Liver (tissue), 9 donors: ENCODE data around the gene FAM3B. TPM values are rescaled to one million over a fixed set of nuclear protein-coding genes. Genes with fewer than 3 reads are reported as not detected.

Experiments
- DNase-seq: peaks from one replicate; pipeline ENCODE4 v3.0.0-alpha.2; 2017; ENCODE audit warnings: low spot score
- H3K27ac ChIP-seq, 2 donors: one replicate each; pipeline ENCODE4 v1.7.0; 2013; ENCODE audit warnings: inconsistent platforms in 2 of 2, low read length in 2 of 2, control low read depth in 1 of 2, low read depth in 1 of 2, mild to moderate bottlenecking in 1 of 2
- H3K27me3 ChIP-seq, 4 donors: one replicate each; pipeline versions ENCODE4 v1.6.1 to v1.7.0; 2013; ENCODE audit warnings: low read length in 3 of 4, inconsistent platforms in 1 of 4, mild to moderate bottlenecking in 1 of 4, moderate library complexity in 1 of 4; ENCODE audit not compliant: control insufficient read depth in 4 of 4, insufficient read depth in 4 of 4
- H3K36me3 ChIP-seq, 4 donors: one replicate each; pipeline versions ENCODE4 v1.6.1 to v1.7.0; 2013; ENCODE audit warnings: low read length in 3 of 4, mild to moderate bottlenecking in 3 of 4, low read depth in 1 of 4, moderate library complexity in 1 of 4; ENCODE audit not compliant: control insufficient read depth in 4 of 4, insufficient read depth in 3 of 4
- H3K4me1 ChIP-seq, 4 donors: one replicate each; pipeline versions ENCODE4 v1.6.1 to v1.7.0; 2013; ENCODE audit warnings: low read length in 3 of 4, mild to moderate bottlenecking in 3 of 4, moderate library complexity in 1 of 4; ENCODE audit not compliant: control insufficient read depth in 4 of 4, insufficient read depth in 4 of 4
- H3K4me3 ChIP-seq, 3 donors: one replicate each; pipeline versions ENCODE4 v1.6.1 to v1.7.0; 2013; ENCODE audit warnings: low read length in 3 of 3, control low read depth in 1 of 3, low read depth in 1 of 3, mild to moderate bottlenecking in 1 of 3
- H3K9ac ChIP-seq, 2 donors: one replicate each; pipeline ENCODE4 v1.7.0; 2013; ENCODE audit warnings: low read length in 2 of 2, mild to moderate bottlenecking in 2 of 2, moderate library complexity in 2 of 2, control low read depth in 1 of 2, low read depth in 1 of 2
- H3K9me3 ChIP-seq, 4 donors: one replicate each; pipeline versions ENCODE4 v1.6.1 to v1.7.0; 2013; ENCODE audit warnings: low read length in 3 of 4; ENCODE audit not compliant: control insufficient read depth in 4 of 4
- ATF3 ChIP-seq: IDR thresholded peaks from 2 replicates; pipeline ENCODE4 v1.6.1; 2016; ENCODE audit warnings: antibody characterized with exemption
- FOXA1 ChIP-seq: IDR thresholded peaks from 2 replicates; pipeline ENCODE4 v1.6.1; 2016; ENCODE audit warnings: antibody characterized with exemption
- FOXA2 ChIP-seq: IDR thresholded peaks from 2 replicates; pipeline ENCODE4 v1.6.1; 2016; ENCODE audit warnings: antibody characterized with exemption
- GABPA ChIP-seq, 2 donors: IDR thresholded peaks in 1 of 2; conservative IDR thresholded peaks in 1 of 2; 2 replicates each; pipeline ENCODE4 v1.6.1; 2016; ENCODE audit warnings: antibody characterized with exemption in 2 of 2, mild to moderate bottlenecking in 1 of 2, moderate library complexity in 1 of 2
- HNF4A ChIP-seq, 2 donors: conservative IDR thresholded peaks; 2 replicates each; pipeline ENCODE4 v1.6.1; 2016; ENCODE audit warnings: antibody characterized with exemption in 2 of 2, mild to moderate bottlenecking in 2 of 2
- HNF4G ChIP-seq: IDR thresholded peaks from 2 replicates; pipeline ENCODE4 v1.6.1; 2016; ENCODE audit warnings: antibody characterized with exemption
- MAX ChIP-seq: IDR thresholded peaks from 2 replicates; pipeline ENCODE4 v1.6.1; 2016; ENCODE audit warnings: antibody characterized with exemption
- NR2F2 ChIP-seq: IDR thresholded peaks from 2 replicates; pipeline ENCODE4 v1.6.1; 2016; ENCODE audit warnings: antibody characterized with exemption
- RAD21 ChIP-seq, 2 donors: IDR thresholded peaks; 2 replicates each; pipeline ENCODE4 v1.6.1; 2016; ENCODE audit warnings: antibody characterized with exemption in 2 of 2, mild to moderate bottlenecking in 2 of 2
- REST ChIP-seq: IDR thresholded peaks from 2 replicates; pipeline ENCODE4 v1.6.1; 2016; ENCODE audit warnings: antibody characterized with exemption, mild to moderate bottlenecking
- RXRA ChIP-seq, 2 donors: IDR thresholded peaks; 2 replicates each; pipeline ENCODE4 v1.6.1; 2017 to 2018; ENCODE audit warnings: antibody characterized with exemption in 2 of 2, mild to moderate bottlenecking in 1 of 2
- SP1 ChIP-seq: IDR thresholded peaks from 2 replicates; pipeline ENCODE4 v1.6.1; 2018; ENCODE audit warnings: antibody characterized with exemption, mild to moderate bottlenecking
- YY1 ChIP-seq: IDR thresholded peaks from 2 replicates; pipeline ENCODE4 v1.6.1; 2016; ENCODE audit warnings: antibody characterized with exemption, mild to moderate bottlenecking
- ZBTB33 ChIP-seq: IDR thresholded peaks from 2 replicates; pipeline ENCODE4 v1.6.1; 2016; ENCODE audit warnings: antibody characterized with exemption
- WGBS: extraction: QIAGEN DNeasy Blood & Tissue Kit; methylation state at CpG from one replicate; pipeline ENCODE4 v1.1.7; 2013; 5-methylcytosine and 5-hydroxymethylcytosine counted together
- polyA plus RNA-seq, 2 donors: library from polyadenylated mRNA; stranded (reverse) in 1 of 2; unstranded in 1 of 2; fragments of 200-250 nt in 1 of 2; fragments of >200 nt in 1 of 2; fragmentation: Nextera tagmentation in 1 of 2; extraction: Ambion mirVana in 1 of 2; gene quantifications; one replicate each; pipeline versions ENCODE4 v1.2.1 to v1.2.3, GENCODE V29; 2013 to 2015
- total RNA-seq, 2 donors: library from RNA; depleted of rRNA; stranded (reverse); fragments of >200 nt; gene quantifications; one replicate each; pipeline ENCODE4 v1.2.3, GENCODE V29; 2014
- TF ChIP-seq, protein P1 (sequence below): fragments of 150-350 bp; IDR thresholded peaks from 2 replicates; pipeline ENCODE4 v1.5.1; 2017; ENCODE audit warnings: improper control_type of control experiment, low read depth, low read length; ENCODE audit not compliant: missing input control
- donor health status: healthy.
- donor health status: healthy.
- donor health status: healthy.
- donor health status: healthy.
- donor health status: healthy.

Gene FAM3B
- total and polyA plus RNA-seq, 4 donors: 0.72 to 18.2 (median 3.4) TPM

- H3K9ac ChIP-seq: no peak overlapping the region
- H3K9me3 ChIP-seq: no peaks in the 10 kb centered on the region
- H3K4me1 ChIP-seq: no peaks in the 10 kb centered on the region
- WGBS: 72% methylated on average over 6 of the region's 6 CpGs
- H3K27ac ChIP-seq: no peak overlapping the region
- TF ChIP-seq RAD21 (IDR thresholded peaks at IDR 0.05): no peak
- no peak for TF ChIP-seq YY1
- TF ChIP-seq RXRA (IDR thresholded peaks at IDR 0.05): no peak
- TF ChIP-seq HNF4G: no peak
- TF ChIP-seq SP1: no peak
- no peak for TF ChIP-seq NR2F2
- no peak for TF ChIP-seq FOXA2
- no peak for TF ChIP-seq HNF4A (conservative IDR thresholded peaks at IDR 0.05)
- TF ChIP-seq MAX: no peak
- TF ChIP-seq, protein P1, sequence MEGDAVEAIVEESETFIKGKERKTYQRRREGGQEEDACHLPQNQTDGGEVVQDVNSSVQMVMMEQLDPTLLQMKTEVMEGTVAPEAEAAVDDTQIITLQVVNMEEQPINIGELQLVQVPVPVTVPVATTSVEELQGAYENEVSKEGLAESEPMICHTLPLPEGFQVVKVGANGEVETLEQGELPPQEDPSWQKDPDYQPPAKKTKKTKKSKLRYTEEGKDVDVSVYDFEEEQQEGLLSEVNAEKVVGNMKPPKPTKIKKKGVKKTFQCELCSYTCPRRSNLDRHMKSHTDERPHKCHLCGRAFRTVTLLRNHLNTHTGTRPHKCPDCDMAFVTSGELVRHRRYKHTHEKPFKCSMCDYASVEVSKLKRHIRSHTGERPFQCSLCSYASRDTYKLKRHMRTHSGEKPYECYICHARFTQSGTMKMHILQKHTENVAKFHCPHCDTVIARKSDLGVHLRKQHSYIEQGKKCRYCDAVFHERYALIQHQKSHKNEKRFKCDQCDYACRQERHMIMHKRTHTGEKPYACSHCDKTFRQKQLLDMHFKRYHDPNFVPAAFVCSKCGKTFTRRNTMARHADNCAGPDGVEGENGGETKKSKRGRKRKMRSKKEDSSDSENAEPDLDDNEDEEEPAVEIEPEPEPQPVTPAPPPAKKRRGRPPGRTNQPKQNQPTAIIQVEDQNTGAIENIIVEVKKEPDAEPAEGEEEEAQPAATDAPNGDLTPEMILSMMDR: no peak
- peaks cover 0 to 4% (median 0%) of the 10 kb centered on the region in 4 donors for H3K27me3 ChIP-seq
- no peak overlapping the region for H3K4me3 ChIP-seq
- no peak for DNase-seq
- no peaks in the 10 kb centered on the region for H3K36me3 ChIP-seq
These were observed 31.8 kb downstream of the FAM3B start for GRCh38 chr21:41348434-41348833.

DNA sequence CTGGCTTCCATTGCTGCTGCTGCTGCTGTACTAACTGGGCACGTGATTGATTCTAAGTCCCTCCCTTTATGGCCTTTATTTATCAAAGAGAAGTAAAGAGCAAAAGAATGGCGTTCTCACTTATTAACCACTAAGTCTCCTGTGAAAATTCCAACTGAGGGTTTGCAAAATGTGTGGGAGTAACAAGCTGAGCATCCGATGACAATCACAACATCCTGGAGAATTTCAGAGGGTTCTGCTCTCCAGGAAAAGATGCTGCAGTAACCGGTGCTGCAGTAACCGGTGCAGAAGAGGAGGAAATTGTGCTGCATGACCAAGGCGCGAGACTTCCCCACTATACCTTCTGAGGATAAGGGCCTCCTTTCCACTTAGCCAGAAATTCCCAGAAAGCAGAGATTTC, 32.5 kb downstream of the FAM3B start:
- Histone ChIP-seq H3K36me3 (no peaks in the 10 kb centered on the region), H3K9me3 (no peaks in the 10 kb centered on the region), H3K27me3 (peaks cover 0 to 4% (median 0%) of the 10 kb centered on the region in 4 donors), H3K27ac (no peak overlapping the region), H3K9ac (no peak overlapping the region), H3K4me3 (no peak overlapping the region), H3K4me1 (no peaks in the 10 kb centered on the region)
- 85% methylated on average over 7 of the region's 7 CpGs for WGBS
- TF ChIP-seq MAX (no peak), ZBTB33 (no peak), RXRA (IDR thresholded peaks at IDR 0.05) (no peak), ATF3 (no peak), FOXA1 (no peak), HNF4G (no peak), GABPA (IDR thresholded peaks at IDR 0.05 in 1 of 2, conservative IDR thresholded peaks at IDR 0.05 in 1 of 2) (no peak), NR2F2 (no peak), YY1 (no peak), REST (no peak)
- TF ChIP-seq, protein P1: no peak
- DNase-seq: no peak
